ENCODE measurements around the gene MAPK9. TPM values are rescaled to one million over a fixed set of nuclear protein-coding genes. Genes with fewer than 3 reads are reported as not detected.

Gene MAPK9
- total and polyA plus RNA-seq, 12 donors = 11.9 to 66.6 (median 34.9) TPM

DNA sequence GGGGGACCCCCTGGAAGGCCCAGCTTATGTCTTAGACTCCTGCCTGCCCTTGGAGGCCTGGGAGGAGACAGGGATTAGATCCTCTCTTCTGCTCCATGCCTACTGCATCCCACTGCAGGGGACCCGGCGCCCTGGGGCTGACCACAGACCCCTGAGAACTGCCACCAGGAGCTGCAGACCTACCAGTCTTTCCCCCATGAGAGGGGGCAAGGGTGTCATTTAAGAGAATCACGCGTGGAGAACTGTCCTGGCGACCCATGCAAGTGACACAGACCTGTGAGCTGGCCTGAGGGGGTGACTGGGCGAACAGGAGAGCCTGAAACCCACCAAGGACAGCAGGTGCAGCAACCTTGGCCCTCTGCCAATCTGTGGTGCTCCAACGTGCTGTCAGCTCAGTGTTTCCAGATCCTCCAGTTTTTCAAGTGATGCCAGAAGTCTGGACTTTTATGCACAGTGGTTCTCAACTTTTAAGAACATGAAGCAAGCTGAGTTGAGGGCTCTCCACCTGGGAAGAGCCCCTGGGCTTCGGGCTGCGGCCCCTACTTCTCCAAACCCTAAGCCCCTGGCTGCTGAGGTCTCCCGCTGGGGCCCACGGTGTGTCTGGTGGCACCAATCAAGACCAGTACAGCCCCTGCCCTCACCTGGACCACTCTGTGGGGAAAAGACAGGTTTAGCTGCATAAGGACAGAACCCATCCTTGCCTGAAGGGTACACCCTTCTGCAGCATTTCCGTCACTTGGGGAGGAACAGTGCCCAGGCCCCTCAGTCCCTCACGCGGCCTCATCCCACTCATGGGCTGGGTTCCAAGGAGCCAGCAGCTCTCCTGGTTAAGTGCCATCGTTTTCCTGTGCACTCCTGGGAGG, 43.1 kb upstream of the MAPK9 start:
- peaks cover 0 to 8% of the 10 kb centered on the region in 2 donors for H3K36me3 ChIP-seq (replicated peaks in 1 of 2)
- TF ChIP-seq POLR2A (IDR thresholded peaks at IDR 0.05) = no peak
- TF ChIP-seq, protein P1, sequence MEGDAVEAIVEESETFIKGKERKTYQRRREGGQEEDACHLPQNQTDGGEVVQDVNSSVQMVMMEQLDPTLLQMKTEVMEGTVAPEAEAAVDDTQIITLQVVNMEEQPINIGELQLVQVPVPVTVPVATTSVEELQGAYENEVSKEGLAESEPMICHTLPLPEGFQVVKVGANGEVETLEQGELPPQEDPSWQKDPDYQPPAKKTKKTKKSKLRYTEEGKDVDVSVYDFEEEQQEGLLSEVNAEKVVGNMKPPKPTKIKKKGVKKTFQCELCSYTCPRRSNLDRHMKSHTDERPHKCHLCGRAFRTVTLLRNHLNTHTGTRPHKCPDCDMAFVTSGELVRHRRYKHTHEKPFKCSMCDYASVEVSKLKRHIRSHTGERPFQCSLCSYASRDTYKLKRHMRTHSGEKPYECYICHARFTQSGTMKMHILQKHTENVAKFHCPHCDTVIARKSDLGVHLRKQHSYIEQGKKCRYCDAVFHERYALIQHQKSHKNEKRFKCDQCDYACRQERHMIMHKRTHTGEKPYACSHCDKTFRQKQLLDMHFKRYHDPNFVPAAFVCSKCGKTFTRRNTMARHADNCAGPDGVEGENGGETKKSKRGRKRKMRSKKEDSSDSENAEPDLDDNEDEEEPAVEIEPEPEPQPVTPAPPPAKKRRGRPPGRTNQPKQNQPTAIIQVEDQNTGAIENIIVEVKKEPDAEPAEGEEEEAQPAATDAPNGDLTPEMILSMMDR (IDR thresholded peaks at IDR 0.05) = no peak
- H3K4me1 ChIP-seq (replicated peaks in 1 of 2) = peaks cover 6 to 10% of the 10 kb centered on the region in 2 donors
- H3K27me3 ChIP-seq = no peaks in the 10 kb centered on the region
- intact Hi-C loops (cut with DNase I) = no loop called here
- no peak overlapping the region for H3K27ac ChIP-seq
- no peaks in the 10 kb centered on the region for H3K9me3 ChIP-seq (replicated peaks in 1 of 3)
- WGBS, 4 donors = 72 to 86% (median 85%) methylated on average over 5 to 15 of the region's 15 CpGs
- DNase-seq = no peak
- no peak overlapping the region for H3K4me3 ChIP-seq

DNA sequence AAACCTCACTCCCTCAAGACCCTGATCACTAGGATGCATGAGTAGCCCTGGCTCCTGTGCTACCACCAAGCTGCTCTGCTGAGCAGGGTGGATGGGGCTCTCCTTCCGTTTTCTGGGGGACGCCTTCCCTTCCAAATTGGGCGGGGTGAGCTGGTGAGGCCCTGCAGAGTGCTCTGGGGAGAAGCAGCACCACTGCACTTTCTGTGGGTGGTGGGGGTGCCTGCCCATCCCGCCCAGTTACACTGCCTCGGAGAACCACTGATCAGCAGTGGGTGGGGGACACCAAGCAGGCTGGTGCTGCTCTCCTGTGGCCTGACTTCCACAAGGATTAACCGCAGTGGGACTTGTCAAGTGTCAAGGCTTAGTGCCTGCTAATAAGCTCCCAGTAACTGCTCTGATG, 42.3 kb upstream of the MAPK9 start:
- Histone ChIP-seq H3K4me1 (replicated peaks in 1 of 2) (peaks cover 6 to 10% of the 10 kb centered on the region in 2 donors), H3K4me3 (no peak overlapping the region), H3K27ac (no peak overlapping the region), H3K9me3 (replicated peaks in 1 of 3) (no peaks in the 10 kb centered on the region), H3K36me3 (replicated peaks in 1 of 2) (peaks cover 0 to 8% of the 10 kb centered on the region in 2 donors), H3K27me3 (no peaks in the 10 kb centered on the region)
- DNase-seq = no peak
- intact Hi-C loops (cut with DNase I) = no loop called here
- 90 to 100% (median 96%) methylated on average over 2 to 6 of the region's 6 CpGs for WGBS, 4 donors
- TF ChIP-seq, protein P1 (IDR thresholded peaks at IDR 0.05) = no peak
- no peak for TF ChIP-seq POLR2A (IDR thresholded peaks at IDR 0.05)

DNA sequence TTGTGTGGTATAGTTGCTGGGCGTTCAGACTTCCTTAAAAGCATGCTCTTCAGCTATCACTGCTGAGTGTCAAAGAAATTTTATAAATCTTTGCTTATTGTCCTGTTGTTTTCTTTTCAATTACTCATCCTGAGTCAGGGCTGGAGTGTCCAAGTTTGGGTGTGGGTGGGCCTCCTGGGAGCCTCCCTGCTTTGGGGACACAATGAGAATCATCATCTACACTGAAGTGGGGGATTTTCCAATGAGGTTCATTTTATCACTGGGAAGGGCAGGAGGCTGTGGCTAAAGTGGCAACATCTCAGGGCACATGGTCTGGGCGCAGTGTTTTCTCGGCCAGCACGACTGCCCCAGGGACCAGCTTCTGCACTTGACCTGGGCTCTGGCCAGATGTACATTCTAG, 41.8 kb upstream of the MAPK9 start:
- Histone ChIP-seq H3K27me3 (no peaks in the 10 kb centered on the region), H3K36me3 (replicated peaks in 1 of 2) (peaks cover 0 to 8% of the 10 kb centered on the region in 2 donors), H3K9me3 (replicated peaks in 1 of 3) (no peaks in the 10 kb centered on the region), H3K27ac (no peak overlapping the region), H3K4me1 (replicated peaks in 1 of 2) (peaks cover 6 to 10% of the 10 kb centered on the region in 2 donors), H3K4me3 (no peak overlapping the region)
- DNase-seq = no peak
- intact Hi-C loops (cut with DNase I) = no loop called here
- TF ChIP-seq, protein P1 (IDR thresholded peaks at IDR 0.05) = no peak
- TF ChIP-seq POLR2A (IDR thresholded peaks at IDR 0.05) = no peak
- 75 to 90% (median 79%) methylated on average over 4 of the region's 4 CpGs for WGBS, 4 donors

DNA sequence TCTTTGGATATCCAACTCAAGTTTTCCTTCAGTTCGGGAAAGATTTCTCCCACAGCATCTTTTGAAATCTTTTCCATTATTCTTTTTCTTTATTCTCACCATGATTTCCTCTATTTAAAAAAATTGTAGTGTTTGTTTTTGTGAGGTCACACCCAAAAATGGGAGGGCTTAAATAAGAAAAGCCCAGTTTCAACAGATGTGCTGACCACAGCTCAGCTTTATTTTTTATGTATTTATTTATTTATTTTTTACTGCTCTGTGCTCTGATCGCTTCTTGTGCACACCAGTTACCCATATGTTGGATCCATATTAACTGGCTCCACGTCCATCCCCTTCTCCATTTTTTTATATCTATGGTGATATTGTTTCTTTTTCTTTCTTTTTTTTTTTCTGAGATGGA, 41.0 kb upstream of the MAPK9 start:
- H3K36me3 ChIP-seq (replicated peaks in 1 of 2) = peaks cover 0 to 8% of the 10 kb centered on the region in 2 donors
- no peak overlapping the region for H3K4me3 ChIP-seq
- peaks cover 6 to 10% of the 10 kb centered on the region in 2 donors for H3K4me1 ChIP-seq (replicated peaks in 1 of 2)
- DNase-seq = no peak
- H3K9me3 ChIP-seq (replicated peaks in 1 of 3) = no peaks in the 10 kb centered on the region
- H3K27me3 ChIP-seq = no peaks in the 10 kb centered on the region
- 91 to 98% (median 94%) methylated on average over 3 of the region's 3 CpGs for WGBS, 4 donors
- intact Hi-C loops (cut with DNase I) = no loop called here
- no peak overlapping the region for H3K27ac ChIP-seq
- TF ChIP-seq, protein P1 (IDR thresholded peaks at IDR 0.05) = no peak
- no peak for TF ChIP-seq POLR2A (IDR thresholded peaks at IDR 0.05)

Data from adrenal gland (tissue), 12 donors.